ENCODE results near the gene TOB1.

DNA sequence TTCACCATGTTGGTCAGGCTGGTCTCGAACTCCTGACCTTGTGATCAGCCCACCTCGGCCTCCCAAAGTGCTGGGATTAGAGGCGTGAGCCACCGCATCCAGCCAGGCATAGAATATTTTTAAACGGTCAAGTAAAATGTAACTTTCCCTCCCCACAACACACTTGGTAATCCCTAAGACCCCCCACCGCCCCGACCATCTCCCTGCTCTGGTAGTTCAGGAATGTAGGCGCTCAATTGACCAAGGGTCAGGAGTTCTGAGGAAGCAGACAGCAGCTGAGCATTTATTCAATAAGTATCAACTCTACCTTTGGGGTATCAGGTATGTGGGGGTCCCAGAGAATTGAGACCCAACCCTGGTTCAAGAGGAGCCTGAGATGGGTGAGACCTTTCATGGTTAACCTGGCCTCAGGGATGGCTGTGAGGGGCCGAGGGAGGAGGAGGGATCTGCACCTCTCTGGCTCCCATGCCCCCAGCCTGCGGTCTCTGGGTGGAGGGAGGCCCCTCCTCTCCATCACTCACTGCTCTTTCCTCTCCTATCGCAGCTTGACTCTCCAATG, 48.4 kb upstream of the TOB1 start:
- TF ChIP-seq POLR2A (IDR thresholded peaks at IDR 0.05; ENCODE audit: low read depth) = no peak
- TF ChIP-seq, protein P1, sequence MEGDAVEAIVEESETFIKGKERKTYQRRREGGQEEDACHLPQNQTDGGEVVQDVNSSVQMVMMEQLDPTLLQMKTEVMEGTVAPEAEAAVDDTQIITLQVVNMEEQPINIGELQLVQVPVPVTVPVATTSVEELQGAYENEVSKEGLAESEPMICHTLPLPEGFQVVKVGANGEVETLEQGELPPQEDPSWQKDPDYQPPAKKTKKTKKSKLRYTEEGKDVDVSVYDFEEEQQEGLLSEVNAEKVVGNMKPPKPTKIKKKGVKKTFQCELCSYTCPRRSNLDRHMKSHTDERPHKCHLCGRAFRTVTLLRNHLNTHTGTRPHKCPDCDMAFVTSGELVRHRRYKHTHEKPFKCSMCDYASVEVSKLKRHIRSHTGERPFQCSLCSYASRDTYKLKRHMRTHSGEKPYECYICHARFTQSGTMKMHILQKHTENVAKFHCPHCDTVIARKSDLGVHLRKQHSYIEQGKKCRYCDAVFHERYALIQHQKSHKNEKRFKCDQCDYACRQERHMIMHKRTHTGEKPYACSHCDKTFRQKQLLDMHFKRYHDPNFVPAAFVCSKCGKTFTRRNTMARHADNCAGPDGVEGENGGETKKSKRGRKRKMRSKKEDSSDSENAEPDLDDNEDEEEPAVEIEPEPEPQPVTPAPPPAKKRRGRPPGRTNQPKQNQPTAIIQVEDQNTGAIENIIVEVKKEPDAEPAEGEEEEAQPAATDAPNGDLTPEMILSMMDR (IDR thresholded peaks at IDR 0.05) = no peak
- TF ChIP-seq EP300 (IDR thresholded peaks at IDR 0.05) = no peak
- TF ChIP-seq POLR2AphosphoS5 (IDR thresholded peaks at IDR 0.05) = no peak
